Measurements from ENCODE around the gene REG3A. TPM values are rescaled to one million over a fixed set of nuclear protein-coding genes. Genes with fewer than 3 reads are reported as not detected.

The REG3A gene
- total and polyA plus RNA-seq, 2 donors (not counting 1 experiment from before 2014, with no cell fraction given): not detected

DNA sequence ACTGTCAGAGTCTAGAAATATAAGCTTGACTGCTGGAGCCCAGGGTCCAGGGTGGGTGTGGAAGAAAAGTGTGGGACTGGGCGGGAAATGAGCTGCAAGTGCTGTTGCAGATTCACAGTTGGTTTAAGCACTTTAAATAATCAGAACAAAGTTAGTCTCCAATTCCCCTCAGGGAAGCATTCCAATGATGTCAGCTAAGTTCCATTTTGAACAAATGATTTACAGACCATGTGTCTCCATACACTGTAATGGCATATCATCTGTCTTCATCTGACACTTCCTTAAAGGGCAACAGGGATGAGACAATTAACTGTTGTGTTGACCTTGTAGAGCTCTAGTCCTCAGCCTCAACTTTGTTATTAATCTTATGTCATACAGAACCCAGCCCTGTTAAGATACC lies 31.5 kb upstream of the REG3A start:
- H3K79me2 ChIP-seq (ENCODE audit: control insufficient read depth, insufficient read depth, low read length): no peaks in the 10 kb centered on the region
- H3K4me2 ChIP-seq (ENCODE audit: extremely low read depth, insufficient read depth, low read length): no peak overlapping the region
- no peaks in the 10 kb centered on the region for H3K27me3 ChIP-seq (ENCODE audit: control insufficient read depth, insufficient read depth, low read length)
- no peaks in the 10 kb centered on the region for H3K36me3 ChIP-seq (ENCODE audit: control insufficient read depth, insufficient read depth, low read length)
- no peak overlapping the region for H3K4me3 ChIP-seq (replicated peaks in 1 of 4; ENCODE audit: control extremely low read depth in 1 of 4, insufficient read depth in 1 of 4, low read depth in 3 of 4, low read length in 4 of 4)
- TF ChIP-seq, protein P1, sequence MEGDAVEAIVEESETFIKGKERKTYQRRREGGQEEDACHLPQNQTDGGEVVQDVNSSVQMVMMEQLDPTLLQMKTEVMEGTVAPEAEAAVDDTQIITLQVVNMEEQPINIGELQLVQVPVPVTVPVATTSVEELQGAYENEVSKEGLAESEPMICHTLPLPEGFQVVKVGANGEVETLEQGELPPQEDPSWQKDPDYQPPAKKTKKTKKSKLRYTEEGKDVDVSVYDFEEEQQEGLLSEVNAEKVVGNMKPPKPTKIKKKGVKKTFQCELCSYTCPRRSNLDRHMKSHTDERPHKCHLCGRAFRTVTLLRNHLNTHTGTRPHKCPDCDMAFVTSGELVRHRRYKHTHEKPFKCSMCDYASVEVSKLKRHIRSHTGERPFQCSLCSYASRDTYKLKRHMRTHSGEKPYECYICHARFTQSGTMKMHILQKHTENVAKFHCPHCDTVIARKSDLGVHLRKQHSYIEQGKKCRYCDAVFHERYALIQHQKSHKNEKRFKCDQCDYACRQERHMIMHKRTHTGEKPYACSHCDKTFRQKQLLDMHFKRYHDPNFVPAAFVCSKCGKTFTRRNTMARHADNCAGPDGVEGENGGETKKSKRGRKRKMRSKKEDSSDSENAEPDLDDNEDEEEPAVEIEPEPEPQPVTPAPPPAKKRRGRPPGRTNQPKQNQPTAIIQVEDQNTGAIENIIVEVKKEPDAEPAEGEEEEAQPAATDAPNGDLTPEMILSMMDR (conservative IDR thresholded peaks at IDR 0.05 in 1 of 2, IDR thresholded peaks at IDR 0.05 in 1 of 2; ENCODE audit: low read depth in 1 of 2, low read length in 2 of 2): no peak
- TF ChIP-seq EZH2 (IDR thresholded peaks at IDR 0.05; ENCODE audit: low read length, missing control alignments): no peak
- no peak for DNase-seq (ENCODE audit: low read depth in 2 of 2)
- no peak overlapping the region for H2AFZ ChIP-seq (ENCODE audit: low read length)
- H3K4me1 ChIP-seq (ENCODE audit: control insufficient read depth, extremely low read depth, insufficient read depth, low read length): no peaks in the 10 kb centered on the region
- no peak overlapping the region for H3K9ac ChIP-seq (ENCODE audit: insufficient read depth, low read length)
- no peak overlapping the region for H3K27ac ChIP-seq (ENCODE audit: insufficient read depth, low read length)
- H4K20me1 ChIP-seq (ENCODE audit: control insufficient read depth, extremely low read depth, insufficient read depth, low read length): no peaks in the 10 kb centered on the region
- H3K9me3 ChIP-seq (ENCODE audit: control insufficient read depth, insufficient read depth, low read depth, low read length): no peaks in the 10 kb centered on the region

DNA sequence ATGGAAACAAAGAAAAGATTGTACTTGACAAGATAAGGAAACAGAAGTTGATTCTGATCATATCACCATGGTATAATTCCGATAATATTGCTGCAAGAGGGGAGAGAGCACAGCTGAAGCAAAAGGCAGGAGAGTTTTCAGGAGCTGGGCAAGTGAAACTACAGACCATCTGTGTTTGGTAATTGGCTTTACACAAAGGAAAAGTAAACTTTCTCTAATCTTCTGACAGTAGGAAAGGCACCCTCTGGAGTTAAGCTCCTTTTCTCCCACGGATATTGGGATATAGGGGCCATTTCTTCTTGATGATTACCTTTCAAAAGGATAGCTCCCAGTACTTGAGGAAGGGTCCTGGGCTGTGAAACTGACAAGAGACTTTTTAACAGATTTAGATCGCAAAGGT lies 29.9 kb upstream of the REG3A start:
- Histone ChIP-seq H3K4me2 (ENCODE audit: extremely low read depth, insufficient read depth, low read length) (no peak overlapping the region), H3K27ac (ENCODE audit: insufficient read depth, low read length) (no peak overlapping the region), H3K4me3 (replicated peaks in 1 of 4; ENCODE audit: control extremely low read depth in 1 of 4, insufficient read depth in 1 of 4, low read depth in 3 of 4, low read length in 4 of 4) (no peak overlapping the region), H3K9ac (ENCODE audit: insufficient read depth, low read length) (no peak overlapping the region), H4K20me1 (ENCODE audit: control insufficient read depth, extremely low read depth, insufficient read depth, low read length) (no peaks in the 10 kb centered on the region), H3K9me3 (ENCODE audit: control insufficient read depth, insufficient read depth, low read depth, low read length) (no peaks in the 10 kb centered on the region), H3K36me3 (ENCODE audit: control insufficient read depth, insufficient read depth, low read length) (no peaks in the 10 kb centered on the region), H2AFZ (ENCODE audit: low read length) (no peak overlapping the region), H3K79me2 (ENCODE audit: control insufficient read depth, insufficient read depth, low read length) (no peaks in the 10 kb centered on the region), H3K4me1 (ENCODE audit: control insufficient read depth, extremely low read depth, insufficient read depth, low read length) (no peaks in the 10 kb centered on the region), H3K27me3 (ENCODE audit: control insufficient read depth, insufficient read depth, low read length) (no peaks in the 10 kb centered on the region)
- DNase-seq (ENCODE audit: low read depth in 2 of 2): no peak
- TF ChIP-seq, protein P1 (conservative IDR thresholded peaks at IDR 0.05 in 1 of 2, IDR thresholded peaks at IDR 0.05 in 1 of 2; ENCODE audit: low read depth in 1 of 2, low read length in 2 of 2): no peak
- TF ChIP-seq EZH2 (IDR thresholded peaks at IDR 0.05; ENCODE audit: low read length, missing control alignments): no peak

DNA sequence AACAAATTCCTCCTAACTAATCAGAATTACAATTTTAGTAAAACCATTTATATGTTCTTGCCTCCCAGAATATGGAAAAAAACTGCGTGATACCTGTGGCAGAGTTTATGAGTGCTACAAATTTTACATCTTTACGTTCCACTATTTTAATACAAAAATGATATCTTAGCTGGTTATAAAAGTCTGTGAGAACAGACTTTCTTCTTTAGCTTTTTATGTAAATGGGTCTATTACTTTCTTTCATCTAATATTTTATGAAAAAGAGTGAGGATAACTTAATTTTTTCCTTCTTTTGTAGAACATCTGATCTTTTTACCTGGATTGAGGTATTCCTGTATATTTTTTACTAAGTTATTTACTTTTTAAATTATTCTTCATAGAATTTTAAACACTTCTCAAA lies 22.1 kb upstream of the REG3A start:
- no peaks in the 10 kb centered on the region for H3K79me2 ChIP-seq (ENCODE audit: control insufficient read depth, insufficient read depth, low read length)
- no peak overlapping the region for H3K4me3 ChIP-seq (replicated peaks in 1 of 4; ENCODE audit: control extremely low read depth in 1 of 4, insufficient read depth in 1 of 4, low read depth in 3 of 4, low read length in 4 of 4)
- H3K4me2 ChIP-seq (ENCODE audit: extremely low read depth, insufficient read depth, low read length): no peak overlapping the region
- H3K9ac ChIP-seq (ENCODE audit: insufficient read depth, low read length): no peak overlapping the region
- DNase-seq (ENCODE audit: low read depth in 2 of 2): no peak
- no peaks in the 10 kb centered on the region for H3K36me3 ChIP-seq (ENCODE audit: control insufficient read depth, insufficient read depth, low read length)
- H3K27ac ChIP-seq (ENCODE audit: insufficient read depth, low read length): no peak overlapping the region
- TF ChIP-seq, protein P1 (conservative IDR thresholded peaks at IDR 0.05 in 1 of 2, IDR thresholded peaks at IDR 0.05 in 1 of 2; ENCODE audit: low read depth in 1 of 2, low read length in 2 of 2): no peak
- TF ChIP-seq EZH2 (IDR thresholded peaks at IDR 0.05; ENCODE audit: low read length, missing control alignments): no peak
- H4K20me1 ChIP-seq (ENCODE audit: control insufficient read depth, extremely low read depth, insufficient read depth, low read length): no peaks in the 10 kb centered on the region
- H2AFZ ChIP-seq (ENCODE audit: low read length): no peak overlapping the region
- no peaks in the 10 kb centered on the region for H3K9me3 ChIP-seq (ENCODE audit: control insufficient read depth, insufficient read depth, low read depth, low read length)
- no peaks in the 10 kb centered on the region for H3K27me3 ChIP-seq (ENCODE audit: control insufficient read depth, insufficient read depth, low read length)
- H3K4me1 ChIP-seq (ENCODE audit: control insufficient read depth, extremely low read depth, insufficient read depth, low read length): no peaks in the 10 kb centered on the region

Measured in fibroblast of lung (primary cell).